Measurements from ENCODE around the gene OSBPL9. TPM values are rescaled to one million over a fixed set of nuclear protein-coding genes. Genes with fewer than 3 reads are reported as not detected.

The OSBPL9 gene
- total RNA-seq, 1 experiment from 2014 or later, result 52.6 TPM

GRCh38 chr1:51594716-51595115, 22.2 kb upstream of the OSBPL9 start:
- Histone ChIP-seq H3K9me3 (ENCODE audit: control insufficient read depth in 1 of 2, insufficient read depth in 1 of 2, low read depth in 1 of 2, low read length in 2 of 2) (no peaks in the 10 kb centered on the region), H3K9me2 (ENCODE audit: insufficient read depth) (no peaks in the 10 kb centered on the region), H3K79me2 (ENCODE audit: insufficient read depth, low read length) (no peaks in the 10 kb centered on the region), H2AFZ (ENCODE audit: low read depth, low read length, poor library complexity, severe bottlenecking) (no peak overlapping the region), H3K9ac (ENCODE audit: low read length) (no peak overlapping the region), H3K36me3 (ENCODE audit: control insufficient read depth in 1 of 2, insufficient read depth in 2 of 2, low read length in 2 of 2) (no peaks in the 10 kb centered on the region), H3K4me3 (replicated peaks in 1 of 2; ENCODE audit: low read depth in 1 of 2, low read length in 2 of 2) (no peak overlapping the region), H3K27me3 (ENCODE audit: insufficient read depth, low read length) (no peaks in the 10 kb centered on the region), H4K20me1 (ENCODE audit: insufficient read depth) (no peaks in the 10 kb centered on the region), H3K4me2 (ENCODE audit: low read length) (no peak overlapping the region), H3K4me1 (ENCODE audit: control insufficient read depth in 1 of 2, insufficient read depth in 2 of 2, low read length in 2 of 2) (no peaks in the 10 kb centered on the region), H3K27ac (ENCODE audit: low read depth, low read length) (no peak overlapping the region)
- ChIA-PET RAD21 (ENCODE audit: low non-redundant PET in 1 of 2, low total read pairs in 2 of 2, uncharacterized antibody in 2 of 2, unreplicated experiment in 2 of 2) (no interaction called here), CTCF (no interaction called here), POLR2A (no interaction called here)
- TF ChIP-seq MAX (IDR thresholded peaks at IDR 0.05) (no peak), CEBPB (IDR thresholded peaks at IDR 0.05; ENCODE audit: low read depth) (no peak), ZBTB33 (IDR thresholded peaks at IDR 0.05; ENCODE audit: extremely low read depth, insufficient replicate concordance, low read length) (no peak), YY1 (IDR thresholded peaks at IDR 0.05; ENCODE audit: extremely low read depth, insufficient replicate concordance, low read depth, low read length) (no peak), JUND (IDR thresholded peaks at IDR 0.05) (no peak), RAD21 (IDR thresholded peaks at IDR 0.05; ENCODE audit: low read depth) (no peak), SP1 (IDR thresholded peaks at IDR 0.05; ENCODE audit: low read depth) (no peak)
- intact Hi-C loops (cut with micrococcal nuclease), result no loop called here
- DNase-seq (ENCODE audit: low read depth, low spot score) (no peak), ATAC-seq (no peak)
- no TSS peak for BruUV-seq (replicated peaks)

GRCh38 chr1:51600529-51600928, 16.4 kb upstream of the OSBPL9 start:
- Histone ChIP-seq H3K9ac (ENCODE audit: low read length) (no peak overlapping the region), H3K4me3 (replicated peaks in 1 of 2; ENCODE audit: low read depth in 1 of 2, low read length in 2 of 2) (no peak overlapping the region), H2AFZ (ENCODE audit: low read depth, low read length, poor library complexity, severe bottlenecking) (no peak overlapping the region), H3K79me2 (ENCODE audit: insufficient read depth, low read length) (no peaks in the 10 kb centered on the region), H4K20me1 (ENCODE audit: insufficient read depth) (no peaks in the 10 kb centered on the region), H3K9me3 (ENCODE audit: control insufficient read depth in 1 of 2, insufficient read depth in 1 of 2, low read depth in 1 of 2, low read length in 2 of 2) (no peaks in the 10 kb centered on the region), H3K4me1 (ENCODE audit: control insufficient read depth in 1 of 2, insufficient read depth in 2 of 2, low read length in 2 of 2) (no peaks in the 10 kb centered on the region), H3K27me3 (ENCODE audit: insufficient read depth, low read length) (no peaks in the 10 kb centered on the region), H3K36me3 (ENCODE audit: control insufficient read depth in 1 of 2, insufficient read depth in 2 of 2, low read length in 2 of 2) (no peaks in the 10 kb centered on the region), H3K9me2 (ENCODE audit: insufficient read depth) (no peaks in the 10 kb centered on the region), H3K4me2 (ENCODE audit: low read length) (no peak overlapping the region), H3K27ac (ENCODE audit: low read depth, low read length) (no peak overlapping the region)
- ATAC-seq (no peak), DNase-seq (ENCODE audit: low read depth, low spot score) (no peak)
- ChIA-PET POLR2A (no interaction called here), RAD21 (ENCODE audit: low non-redundant PET in 1 of 2, low total read pairs in 2 of 2, uncharacterized antibody in 2 of 2, unreplicated experiment in 2 of 2) (no interaction called here), CTCF (no interaction called here)
- intact Hi-C loops (cut with micrococcal nuclease), result no loop called here
- BruUV-seq (replicated peaks), result no TSS peak
- TF ChIP-seq ZFX (IDR thresholded peaks at IDR 0.05) (no peak), TCF7L2 (IDR thresholded peaks at IDR 0.05; ENCODE audit: borderline replicate concordance, extremely low read depth, insufficient read depth, insufficient read length) (no peak), MAX (IDR thresholded peaks at IDR 0.05) (no peak), SRF (IDR thresholded peaks at IDR 0.05; ENCODE audit: low read depth) (no peak), CEBPB (IDR thresholded peaks at IDR 0.05; ENCODE audit: low read depth) (no peak), EZH2phosphoT487 (IDR thresholded peaks at IDR 0.05; ENCODE audit: borderline replicate concordance) (no peak), EZH2 (IDR thresholded peaks at IDR 0.05) (no peak), SIN3A (IDR thresholded peaks at IDR 0.05; ENCODE audit: low read depth) (no peak), ZBTB33 (IDR thresholded peaks at IDR 0.05; ENCODE audit: extremely low read depth, insufficient replicate concordance, low read length) (no peak), RAD21 (IDR thresholded peaks at IDR 0.05; ENCODE audit: low read depth) (no peak), YY1 (IDR thresholded peaks at IDR 0.05; ENCODE audit: extremely low read depth, insufficient replicate concordance, low read depth, low read length) (no peak), SP1 (IDR thresholded peaks at IDR 0.05; ENCODE audit: low read depth) (no peak)
